ENCODE measurements around the gene ARL5A.

- TF ChIP-seq POLR2AphosphoS5 (IDR thresholded peaks at IDR 0.05; ENCODE audit: low read depth, low read length): no peak
- TF ChIP-seq, protein P1, sequence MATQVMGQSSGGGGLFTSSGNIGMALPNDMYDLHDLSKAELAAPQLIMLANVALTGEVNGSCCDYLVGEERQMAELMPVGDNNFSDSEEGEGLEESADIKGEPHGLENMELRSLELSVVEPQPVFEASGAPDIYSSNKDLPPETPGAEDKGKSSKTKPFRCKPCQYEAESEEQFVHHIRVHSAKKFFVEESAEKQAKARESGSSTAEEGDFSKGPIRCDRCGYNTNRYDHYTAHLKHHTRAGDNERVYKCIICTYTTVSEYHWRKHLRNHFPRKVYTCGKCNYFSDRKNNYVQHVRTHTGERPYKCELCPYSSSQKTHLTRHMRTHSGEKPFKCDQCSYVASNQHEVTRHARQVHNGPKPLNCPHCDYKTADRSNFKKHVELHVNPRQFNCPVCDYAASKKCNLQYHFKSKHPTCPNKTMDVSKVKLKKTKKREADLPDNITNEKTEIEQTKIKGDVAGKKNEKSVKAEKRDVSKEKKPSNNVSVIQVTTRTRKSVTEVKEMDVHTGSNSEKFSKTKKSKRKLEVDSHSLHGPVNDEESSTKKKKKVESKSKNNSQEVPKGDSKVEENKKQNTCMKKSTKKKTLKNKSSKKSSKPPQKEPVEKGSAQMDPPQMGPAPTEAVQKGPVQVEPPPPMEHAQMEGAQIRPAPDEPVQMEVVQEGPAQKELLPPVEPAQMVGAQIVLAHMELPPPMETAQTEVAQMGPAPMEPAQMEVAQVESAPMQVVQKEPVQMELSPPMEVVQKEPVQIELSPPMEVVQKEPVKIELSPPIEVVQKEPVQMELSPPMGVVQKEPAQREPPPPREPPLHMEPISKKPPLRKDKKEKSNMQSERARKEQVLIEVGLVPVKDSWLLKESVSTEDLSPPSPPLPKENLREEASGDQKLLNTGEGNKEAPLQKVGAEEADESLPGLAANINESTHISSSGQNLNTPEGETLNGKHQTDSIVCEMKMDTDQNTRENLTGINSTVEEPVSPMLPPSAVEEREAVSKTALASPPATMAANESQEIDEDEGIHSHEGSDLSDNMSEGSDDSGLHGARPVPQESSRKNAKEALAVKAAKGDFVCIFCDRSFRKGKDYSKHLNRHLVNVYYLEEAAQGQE (IDR thresholded peaks at IDR 0.05; ENCODE audit: insufficient read depth in 1 of 2, low read depth in 2 of 2, low read length in 2 of 2): no peak
- TF ChIP-seq TAF1 (IDR thresholded peaks at IDR 0.05; ENCODE audit: borderline replicate concordance, insufficient read depth, low read length): no peak
- TF ChIP-seq SIN3A (IDR thresholded peaks at IDR 0.05; ENCODE audit: borderline replicate concordance, insufficient read depth, low read length): no peak
- TF ChIP-seq FOXP2 (optimal IDR thresholded peaks at IDR 0.05; ENCODE audit: borderline replicate concordance, extremely low read depth, extremely low read length, insufficient read depth): no peak
Observed at GRCh38 chr2:151783133-151783520, 45.1 kb downstream of the ARL5A start.

Measured in PFSK-1 (cell line).